Measurements from ENCODE around the gene RPAP3. TPM values are rescaled to one million over a fixed set of nuclear protein-coding genes. Genes with fewer than 3 reads are reported as not detected.

RPAP3 gene
- total RNA-seq, 1 experiment from 2014 or later, result 22.1 TPM

DNA sequence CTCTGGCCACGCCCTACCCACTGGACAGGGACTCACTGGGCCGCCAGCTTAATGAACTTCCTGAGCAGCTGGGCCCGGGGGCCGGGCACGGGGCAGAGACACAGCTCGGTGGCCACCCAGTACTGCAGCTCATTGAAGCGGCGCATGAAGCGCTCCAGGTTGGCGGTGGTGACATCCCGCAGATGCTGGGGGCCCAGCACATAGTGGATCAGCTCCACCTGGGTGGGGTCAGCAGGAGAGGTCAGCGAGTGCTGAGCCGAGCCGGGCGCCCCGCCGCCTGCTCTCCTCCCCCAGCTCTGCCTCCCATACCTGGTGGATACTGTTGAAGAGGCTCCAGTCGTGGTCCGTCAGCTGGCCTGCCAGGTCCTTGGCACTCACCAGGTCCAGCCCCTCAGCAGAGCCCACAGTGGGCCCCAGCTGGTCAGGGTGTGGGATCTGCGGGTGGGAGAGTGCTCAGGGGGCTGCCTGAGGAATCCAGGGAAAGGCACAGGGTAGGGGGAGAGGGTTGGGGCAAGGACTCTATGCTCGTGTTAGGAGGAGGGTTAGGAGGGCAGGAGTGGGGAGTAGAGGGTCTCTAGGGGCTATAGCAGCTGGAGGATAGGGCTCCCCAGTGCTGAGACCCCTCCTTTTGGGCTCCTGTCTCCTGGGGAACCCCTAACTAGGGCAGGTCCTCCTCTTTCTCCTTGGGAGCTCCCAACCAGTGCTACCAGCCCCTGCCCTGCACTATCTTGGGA, 34.9 kb upstream of the RPAP3 start:
- no peaks in the 10 kb centered on the region for H3F3A ChIP-seq (ENCODE audit: low read length, unreplicated experiment)
- no peak overlapping the region for H3K27ac ChIP-seq (ENCODE audit: low read length)
- no peak for DNase-seq
- H2AFZ ChIP-seq (ENCODE audit: low read length), result no peak overlapping the region
- ChIA-PET CTCF (interaction anchor here (0.6 to 1.8 kb wide), 4 partner anchors 29 to 98 kb away, joined by 3 to 9 read pairs (median 6); no protein-coding TSS in a partner anchor), POLR2A (ENCODE audit: unreplicated experiment) (interaction anchor here (0.6 to 1.2 kb wide), 2 partner anchors 35 to 41 kb away, joined by 4 read pairs; no protein-coding TSS in a partner anchor)
- no peaks in the 10 kb centered on the region for H3K9me2 ChIP-seq (replicated peaks; ENCODE audit: low read length)
- no TSS peak for BruUV-seq (replicated peaks)
- no peak overlapping the region for H3K4me2 ChIP-seq (ENCODE audit: low read length)
- no peaks in the 10 kb centered on the region for H4K20me1 ChIP-seq (ENCODE audit: low read length)
- intact Hi-C loops (cut with micrococcal nuclease), result no loop called here
- H3K79me2 ChIP-seq (ENCODE audit: low read length), result no peaks in the 10 kb centered on the region
- H3K4me3 ChIP-seq (ENCODE audit: low read length), result no peak overlapping the region
- H3K27me3 ChIP-seq (ENCODE audit: low read length), result no peaks in the 10 kb centered on the region
- TF ChIP-seq EZH2 (IDR thresholded peaks at IDR 0.05; ENCODE audit: low read length, unreplicated experiment), result no peak
- TF ChIP-seq, protein P1, sequence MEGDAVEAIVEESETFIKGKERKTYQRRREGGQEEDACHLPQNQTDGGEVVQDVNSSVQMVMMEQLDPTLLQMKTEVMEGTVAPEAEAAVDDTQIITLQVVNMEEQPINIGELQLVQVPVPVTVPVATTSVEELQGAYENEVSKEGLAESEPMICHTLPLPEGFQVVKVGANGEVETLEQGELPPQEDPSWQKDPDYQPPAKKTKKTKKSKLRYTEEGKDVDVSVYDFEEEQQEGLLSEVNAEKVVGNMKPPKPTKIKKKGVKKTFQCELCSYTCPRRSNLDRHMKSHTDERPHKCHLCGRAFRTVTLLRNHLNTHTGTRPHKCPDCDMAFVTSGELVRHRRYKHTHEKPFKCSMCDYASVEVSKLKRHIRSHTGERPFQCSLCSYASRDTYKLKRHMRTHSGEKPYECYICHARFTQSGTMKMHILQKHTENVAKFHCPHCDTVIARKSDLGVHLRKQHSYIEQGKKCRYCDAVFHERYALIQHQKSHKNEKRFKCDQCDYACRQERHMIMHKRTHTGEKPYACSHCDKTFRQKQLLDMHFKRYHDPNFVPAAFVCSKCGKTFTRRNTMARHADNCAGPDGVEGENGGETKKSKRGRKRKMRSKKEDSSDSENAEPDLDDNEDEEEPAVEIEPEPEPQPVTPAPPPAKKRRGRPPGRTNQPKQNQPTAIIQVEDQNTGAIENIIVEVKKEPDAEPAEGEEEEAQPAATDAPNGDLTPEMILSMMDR (conservative IDR thresholded peaks at IDR 0.05; ENCODE audit: low read depth, low read length), result no peak
- TF ChIP-seq EZH2phosphoT487 (IDR thresholded peaks at IDR 0.05; ENCODE audit: borderline replicate concordance, low read length), result no peak
- no peaks in the 10 kb centered on the region for H3K9me3 ChIP-seq (ENCODE audit: low read length)
- no peak for ATAC-seq
- H3K9ac ChIP-seq (ENCODE audit: low read length), result no peak overlapping the region
- no peaks in the 10 kb centered on the region for H3K36me3 ChIP-seq (ENCODE audit: low read depth, low read length)
- H3K4me1 ChIP-seq (ENCODE audit: insufficient read depth, low read length), result peaks cover 13% of the 10 kb centered on the region; the same call in 1 of the 2 replicates

DNA sequence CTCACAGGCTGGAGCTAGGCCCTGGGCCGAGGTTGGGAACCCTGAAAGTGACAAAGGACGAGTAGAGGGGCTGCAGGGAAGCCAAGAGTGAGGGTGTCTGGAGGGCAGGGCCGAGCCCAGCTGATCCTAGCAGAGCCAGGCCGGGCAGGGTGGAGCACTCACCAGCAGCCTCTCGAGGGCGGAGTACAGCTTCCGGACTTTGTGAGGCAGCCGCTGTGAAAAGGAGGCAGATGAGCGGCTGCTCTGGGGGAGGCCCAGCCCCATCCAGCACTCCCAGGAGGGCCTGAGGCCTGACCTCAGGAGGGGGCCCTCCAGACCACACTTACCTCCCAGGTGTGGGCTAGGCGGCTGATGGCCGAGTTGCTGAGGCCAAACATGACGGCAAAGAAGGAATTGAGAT, 34.1 kb upstream of the RPAP3 start:
- no peak for DNase-seq
- BruUV-seq (replicated peaks), result no TSS peak
- intact Hi-C loops (cut with micrococcal nuclease), result no loop called here
- ChIA-PET CTCF (interaction anchor here (0.5 to 1.8 kb wide), 3 partner anchors 38 to 99 kb away, joined by 3 to 5 read pairs (median 4); no protein-coding TSS in a partner anchor), POLR2A (ENCODE audit: unreplicated experiment) (no interaction called here)
- Histone ChIP-seq H2AFZ (ENCODE audit: low read length) (no peak overlapping the region), H3K4me3 (ENCODE audit: low read length) (no peak overlapping the region), H3K27ac (ENCODE audit: low read length) (no peak overlapping the region), H3K79me2 (ENCODE audit: low read length) (no peaks in the 10 kb centered on the region), H3K4me1 (ENCODE audit: insufficient read depth, low read length) (peaks cover 13% of the 10 kb centered on the region; the same call in 1 of the 2 replicates), H3F3A (ENCODE audit: low read length, unreplicated experiment) (no peaks in the 10 kb centered on the region), H3K9ac (ENCODE audit: low read length) (no peak overlapping the region), H3K36me3 (ENCODE audit: low read depth, low read length) (no peaks in the 10 kb centered on the region), H3K9me2 (replicated peaks; ENCODE audit: low read length) (no peaks in the 10 kb centered on the region), H3K9me3 (ENCODE audit: low read length) (no peaks in the 10 kb centered on the region), H3K27me3 (ENCODE audit: low read length) (no peaks in the 10 kb centered on the region), H4K20me1 (ENCODE audit: low read length) (no peaks in the 10 kb centered on the region), H3K4me2 (ENCODE audit: low read length) (no peak overlapping the region)
- TF ChIP-seq, protein P1 (conservative IDR thresholded peaks at IDR 0.05; ENCODE audit: low read depth, low read length), result no peak
- no peak for TF ChIP-seq EZH2phosphoT487 (IDR thresholded peaks at IDR 0.05; ENCODE audit: borderline replicate concordance, low read length)
- TF ChIP-seq EZH2 (IDR thresholded peaks at IDR 0.05; ENCODE audit: low read length, unreplicated experiment), result no peak
- ATAC-seq, result no peak

GRCh38 chr12:47739297-47739696, 33.5 kb upstream of the RPAP3 start:
- Histone ChIP-seq H3K4me1 (ENCODE audit: insufficient read depth, low read length) (peaks cover 13% of the 10 kb centered on the region; the same call in 1 of the 2 replicates), H3K4me3 (ENCODE audit: low read length) (no peak overlapping the region), H3F3A (ENCODE audit: low read length, unreplicated experiment) (no peaks in the 10 kb centered on the region), H4K20me1 (ENCODE audit: low read length) (no peaks in the 10 kb centered on the region), H3K27me3 (ENCODE audit: low read length) (no peaks in the 10 kb centered on the region), H2AFZ (ENCODE audit: low read length) (no peak overlapping the region), H3K9ac (ENCODE audit: low read length) (no peak overlapping the region), H3K36me3 (ENCODE audit: low read depth, low read length) (no peaks in the 10 kb centered on the region), H3K4me2 (ENCODE audit: low read length) (no peak overlapping the region), H3K9me3 (ENCODE audit: low read length) (no peaks in the 10 kb centered on the region), H3K27ac (ENCODE audit: low read length) (no peak overlapping the region), H3K9me2 (replicated peaks; ENCODE audit: low read length) (no peaks in the 10 kb centered on the region), H3K79me2 (ENCODE audit: low read length) (no peaks in the 10 kb centered on the region)
- TF ChIP-seq EZH2 (IDR thresholded peaks at IDR 0.05; ENCODE audit: low read length, unreplicated experiment) (no peak), EZH2phosphoT487 (IDR thresholded peaks at IDR 0.05; ENCODE audit: borderline replicate concordance, low read length) (no peak)
- TF ChIP-seq, protein P1 (conservative IDR thresholded peaks at IDR 0.05; ENCODE audit: low read depth, low read length), result no peak
- ChIA-PET POLR2A (ENCODE audit: unreplicated experiment) (no interaction called here), CTCF (no interaction called here)
- no TSS peak for BruUV-seq (replicated peaks)
- DNase-seq, result no peak
- intact Hi-C loops (cut with micrococcal nuclease), result no loop called here
- no peak for ATAC-seq
